ENCODE data around the gene COX6A1.
"Not testable (repeated sequence)": the region's sequence is repeated elsewhere in the genome, so short reads cannot be mapped to it uniquely, and the experiment has no call there.

Gene COX6A1

GRCh38 chr12:120472521-120472920 lies 34.6 kb downstream of the COX6A1 start:
- no peaks in the 10 kb centered on the region for H3K36me3 ChIP-seq (ENCODE audit: control insufficient read depth, insufficient read depth, low read length)
- no peaks in the 10 kb centered on the region for H3K4me1 ChIP-seq (ENCODE audit: control insufficient read depth, insufficient read depth, low read length)
- H3K4me3 ChIP-seq (ENCODE audit: low read depth, low read length), result no peak overlapping the region
- no peaks in the 10 kb centered on the region for H3K27me3 ChIP-seq (ENCODE audit: control insufficient read depth, insufficient read depth, low read length)
- H3K9ac ChIP-seq (ENCODE audit: low read depth, low read length), result no peak overlapping the region
- no peaks in the 10 kb centered on the region for H3K9me3 ChIP-seq (ENCODE audit: control insufficient read depth, insufficient read depth, low read length)

GRCh38 chr12:120473807-120474615 lies 36.1 kb downstream of the COX6A1 start:
- H3K9me3 ChIP-seq (ENCODE audit: control insufficient read depth, insufficient read depth, low read length), result no peaks in the 10 kb centered on the region
- H3K27me3 ChIP-seq (ENCODE audit: control insufficient read depth, insufficient read depth, low read length), result no peaks in the 10 kb centered on the region
- H3K36me3 ChIP-seq (ENCODE audit: control insufficient read depth, insufficient read depth, low read length), result no peaks in the 10 kb centered on the region
- no peak overlapping the region for H3K4me3 ChIP-seq (ENCODE audit: low read depth, low read length)
- H3K9ac ChIP-seq (ENCODE audit: low read depth, low read length), result no peak overlapping the region
- no peaks in the 10 kb centered on the region for H3K4me1 ChIP-seq (ENCODE audit: control insufficient read depth, insufficient read depth, low read length)

GRCh38 chr12:120474616-120474960 lies 36.7 kb downstream of the COX6A1 start:
- Histone ChIP-seq H3K36me3 (ENCODE audit: control insufficient read depth, insufficient read depth, low read length) (no peaks in the 10 kb centered on the region), H3K27me3 (ENCODE audit: control insufficient read depth, insufficient read depth, low read length) (no peaks in the 10 kb centered on the region), H3K4me3 (ENCODE audit: low read depth, low read length) (no peak overlapping the region), H3K4me1 (ENCODE audit: control insufficient read depth, insufficient read depth, low read length) (peaks cover under 1% of the 10 kb centered on the region), H3K9ac (ENCODE audit: low read depth, low read length) (no peak overlapping the region), H3K9me3 (ENCODE audit: control insufficient read depth, insufficient read depth, low read length) (no peaks in the 10 kb centered on the region)

- Histone ChIP-seq H3K9ac (ENCODE audit: low read depth, low read length) (no peak overlapping the region), H3K36me3 (ENCODE audit: control insufficient read depth, insufficient read depth, low read length) (no peaks in the 10 kb centered on the region), H3K9me3 (ENCODE audit: control insufficient read depth, insufficient read depth, low read length) (no peaks in the 10 kb centered on the region), H3K4me3 (ENCODE audit: low read depth, low read length) (no peak overlapping the region), H3K4me1 (ENCODE audit: control insufficient read depth, insufficient read depth, low read length) (peaks cover 4% of the 10 kb centered on the region), H3K27me3 (ENCODE audit: control insufficient read depth, insufficient read depth, low read length) (no peaks in the 10 kb centered on the region)
Measured at GRCh38 chr12:120475643-120476042, 37.7 kb downstream of the COX6A1 start.

- Histone ChIP-seq H3K4me3 (ENCODE audit: low read depth, low read length) (no peak overlapping the region), H3K9ac (ENCODE audit: low read depth, low read length) (no peak overlapping the region), H3K9me3 (ENCODE audit: control insufficient read depth, insufficient read depth, low read length) (no peaks in the 10 kb centered on the region), H3K27me3 (ENCODE audit: control insufficient read depth, insufficient read depth, low read length) (no peaks in the 10 kb centered on the region), H3K4me1 (ENCODE audit: control insufficient read depth, insufficient read depth, low read length) (peaks cover 4% of the 10 kb centered on the region), H3K36me3 (ENCODE audit: control insufficient read depth, insufficient read depth, low read length) (no peaks in the 10 kb centered on the region)
Measured at GRCh38 chr12:120479458-120479857, 41.5 kb downstream of the COX6A1 start.

GRCh38 chr12:120480211-120480610 lies 42.3 kb downstream of the COX6A1 start:
- no peaks in the 10 kb centered on the region for H3K9me3 ChIP-seq (ENCODE audit: control insufficient read depth, insufficient read depth, low read length)
- no peak overlapping the region for H3K9ac ChIP-seq (ENCODE audit: low read depth, low read length)
- H3K4me1 ChIP-seq (ENCODE audit: control insufficient read depth, insufficient read depth, low read length), result peaks cover 4% of the 10 kb centered on the region
- no peak overlapping the region for H3K4me3 ChIP-seq (ENCODE audit: low read depth, low read length)
- no peaks in the 10 kb centered on the region for H3K27me3 ChIP-seq (ENCODE audit: control insufficient read depth, insufficient read depth, low read length)
- no peaks in the 10 kb centered on the region for H3K36me3 ChIP-seq (ENCODE audit: control insufficient read depth, insufficient read depth, low read length)

- H3K9ac ChIP-seq (ENCODE audit: low read depth, low read length), result no peak overlapping the region
- H3K27me3 ChIP-seq (ENCODE audit: control insufficient read depth, insufficient read depth, low read length), result no peaks in the 10 kb centered on the region
- H3K4me1 ChIP-seq (ENCODE audit: control insufficient read depth, insufficient read depth, low read length), result peaks cover 4% of the 10 kb centered on the region
- no peak overlapping the region for H3K4me3 ChIP-seq (ENCODE audit: low read depth, low read length)
- H3K36me3 ChIP-seq (ENCODE audit: control insufficient read depth, insufficient read depth, low read length), result no peaks in the 10 kb centered on the region
- no peaks in the 10 kb centered on the region for H3K9me3 ChIP-seq (ENCODE audit: control insufficient read depth, insufficient read depth, low read length)
Measured at GRCh38 chr12:120481022-120481767, 43.3 kb downstream of the COX6A1 start.

GRCh38 chr12:120483621-120484020 lies 45.7 kb downstream of the COX6A1 start:
- H3K9ac ChIP-seq (ENCODE audit: low read depth, low read length), result no peak overlapping the region
- H3K9me3 ChIP-seq (ENCODE audit: control insufficient read depth, insufficient read depth, low read length), result no peaks in the 10 kb centered on the region
- no peaks in the 10 kb centered on the region for H3K27me3 ChIP-seq (ENCODE audit: control insufficient read depth, insufficient read depth, low read length)
- H3K36me3 ChIP-seq (ENCODE audit: control insufficient read depth, insufficient read depth, low read length), result no peaks in the 10 kb centered on the region
- peaks cover 4% of the 10 kb centered on the region for H3K4me1 ChIP-seq (ENCODE audit: control insufficient read depth, insufficient read depth, low read length)
- H3K4me3 ChIP-seq (ENCODE audit: low read depth, low read length), result no peak overlapping the region

- Histone ChIP-seq H3K27me3 (ENCODE audit: control insufficient read depth, insufficient read depth, low read length) (no peaks in the 10 kb centered on the region), H3K9ac (ENCODE audit: low read depth, low read length) (no peak overlapping the region), H3K4me1 (ENCODE audit: control insufficient read depth, insufficient read depth, low read length) (no peaks in the 10 kb centered on the region), H3K36me3 (ENCODE audit: control insufficient read depth, insufficient read depth, low read length) (no peaks in the 10 kb centered on the region), H3K9me3 (ENCODE audit: control insufficient read depth, insufficient read depth, low read length) (no peaks in the 10 kb centered on the region), H3K4me3 (ENCODE audit: low read depth, low read length) (no peak overlapping the region)
Measured at GRCh38 chr12:120485961-120486881, 48.3 kb downstream of the COX6A1 start.

- not testable (repeated sequence) for H3K9me3 ChIP-seq (ENCODE audit: control insufficient read depth, insufficient read depth, low read length); H3K9ac ChIP-seq (ENCODE audit: low read depth, low read length)
Measured at GRCh38 chr12:120487552-120487951, 49.6 kb downstream of the COX6A1 start.

GRCh38 chr12:120488057-120488640 lies 50.2 kb downstream of the COX6A1 start:
- Histone ChIP-seq H3K36me3 (ENCODE audit: control insufficient read depth, insufficient read depth, low read length) (peaks cover 3% of the 10 kb centered on the region), H3K4me3 (ENCODE audit: low read depth, low read length) (no peak overlapping the region), H3K9ac (ENCODE audit: low read depth, low read length) (no peak overlapping the region), H3K27me3 (ENCODE audit: control insufficient read depth, insufficient read depth, low read length) (no peaks in the 10 kb centered on the region), H3K9me3 (ENCODE audit: control insufficient read depth, insufficient read depth, low read length) (no peaks in the 10 kb centered on the region), H3K4me1 (ENCODE audit: control insufficient read depth, insufficient read depth, low read length) (no peaks in the 10 kb centered on the region)

More at GRCh38 chr12:120487552-120487951, 49.6 kb downstream of the COX6A1 start:
- not testable (repeated sequence) for H3K4me3 ChIP-seq (ENCODE audit: low read depth, low read length); H3K36me3 ChIP-seq (ENCODE audit: control insufficient read depth, insufficient read depth, low read length); H3K27me3 ChIP-seq (ENCODE audit: control insufficient read depth, insufficient read depth, low read length); H3K4me1 ChIP-seq (ENCODE audit: control insufficient read depth, insufficient read depth, low read length)

All from iPS-15b (cell line).